Stimulated activated CD8-positive, alpha-beta memory T cell treated with anti-CD3 and anti-CD28 coated beads, Interleukin-4, amount 100 ng/mL, for 4 hours (primary cell): ENCODE data around the gene SIGLEC14.
"Not testable (repeated sequence)": the region's sequence is repeated elsewhere in the genome, so short reads cannot be mapped to it uniquely, and the experiment has no call there.

Experiments used
- DNase-seq, 2 donors: peaks; one replicate each; pipeline ENCODE4 v3.0.0-alpha.2; 2020; ENCODE audit warnings: low read depth in 2 of 2, low spot score in 1 of 2

The SIGLEC14 gene

DNA sequence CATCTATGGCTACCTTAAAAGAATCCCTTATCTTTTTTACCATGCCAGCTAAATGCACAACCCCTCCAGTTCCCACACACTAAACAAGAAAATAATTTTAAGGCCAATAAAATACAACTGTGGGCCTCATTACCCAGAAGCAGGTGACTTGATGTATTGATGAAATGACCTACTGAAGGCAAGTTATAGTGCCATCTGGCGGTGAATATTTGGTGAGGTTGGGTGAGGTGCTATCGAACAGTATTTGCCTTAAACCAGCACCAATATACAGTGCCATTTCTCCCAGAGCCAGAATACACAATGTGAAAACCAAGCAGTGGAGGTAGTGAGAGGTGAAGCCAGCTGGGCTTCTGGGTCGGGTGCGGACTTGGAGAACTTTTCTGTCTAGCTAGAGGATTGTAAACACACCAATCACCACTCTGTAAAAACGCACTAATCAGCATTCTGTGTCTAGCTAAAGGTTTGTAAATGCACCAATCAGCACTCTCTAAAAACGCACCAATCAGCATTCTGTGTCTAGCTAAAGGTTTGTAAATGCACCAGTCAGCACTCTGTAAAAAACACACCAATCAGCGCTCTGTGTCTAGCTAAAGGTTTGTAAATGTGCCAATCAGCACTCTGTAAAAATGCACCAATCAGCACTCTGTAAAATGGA, 29.4 kb upstream of the SIGLEC14 start:
- DNase-seq: not testable (repeated sequence)

- DNase-seq: no peak
Measured at GRCh38 chr19:51668216-51668615, 21.6 kb upstream of the SIGLEC14 start.

DNA sequence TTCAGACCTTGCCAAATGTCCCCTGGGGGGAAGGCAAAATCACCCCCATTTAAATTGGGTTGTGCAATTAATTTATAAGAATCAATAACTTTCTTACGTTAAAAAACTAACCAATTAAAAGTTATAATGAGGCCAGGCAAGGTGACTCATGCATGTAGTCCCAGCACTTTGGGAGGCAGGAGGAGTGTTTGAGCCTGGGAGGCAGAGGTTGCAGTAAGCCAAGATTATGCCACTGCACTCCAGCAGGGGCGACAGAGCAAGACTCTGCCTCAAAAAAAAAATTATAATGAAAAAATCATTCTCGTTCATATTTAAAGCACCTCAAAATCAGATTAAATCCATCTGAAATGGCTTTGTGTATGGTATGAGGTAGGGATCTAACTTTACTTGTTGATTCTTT, 18.4 kb upstream of the SIGLEC14 start:
- DNase-seq: no peak

DNA sequence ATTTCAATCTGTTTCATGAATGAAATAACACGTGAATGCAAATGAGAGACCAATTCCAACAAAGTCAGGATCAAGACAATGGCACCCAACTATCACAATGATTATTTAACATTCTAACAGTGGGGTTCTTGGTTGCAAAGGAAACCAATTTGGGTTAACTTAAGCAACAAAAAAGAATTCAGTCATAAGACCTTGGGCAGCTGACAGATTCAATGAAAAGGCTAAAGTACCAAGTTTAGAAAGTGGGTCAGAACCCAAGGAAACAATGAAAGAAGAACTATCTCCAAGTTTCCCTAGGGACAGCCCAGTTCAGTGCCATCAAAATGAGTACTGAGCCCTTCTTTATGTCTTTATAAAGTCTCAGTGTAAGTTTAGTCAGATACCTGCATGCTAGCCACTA, 17.5 kb upstream of the SIGLEC14 start:
- DNase-seq: no peak

DNA sequence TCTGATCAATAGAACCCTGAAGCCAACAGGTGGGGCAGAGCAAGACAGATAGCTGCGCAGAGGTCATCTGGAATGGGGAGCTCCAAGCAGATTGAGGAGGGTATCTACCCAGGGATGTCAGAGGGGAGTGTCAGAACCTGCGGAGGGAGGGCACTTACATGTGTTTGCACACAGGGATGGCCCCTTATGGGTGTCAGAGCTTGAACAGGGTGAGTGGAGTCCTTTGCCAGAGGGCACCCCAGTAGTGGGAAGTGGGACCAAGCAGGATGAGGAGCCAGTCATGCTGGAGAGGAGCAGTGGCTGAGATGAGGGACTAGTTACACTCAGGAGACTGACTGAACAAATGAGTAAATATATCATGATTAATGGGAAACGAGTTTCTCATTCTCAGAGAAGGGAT, 17.0 kb upstream of the SIGLEC14 start:
- no peak for DNase-seq

- DNase-seq: peak in 1 of 2 donors; percentile 16
Measured at GRCh38 chr19:51660975-51661600, 14.5 kb upstream of the SIGLEC14 start.

GRCh38 chr19:51654783-51655182, 8.2 kb upstream of the SIGLEC14 start:
- DNase-seq: no peak

GRCh38 chr19:51653162-51653561, 6.5 kb upstream of the SIGLEC14 start:
- DNase-seq: no peak

- no peak for DNase-seq
Measured at GRCh38 chr19:51652266-51652665, 5.6 kb upstream of the SIGLEC14 start.

GRCh38 chr19:51651216-51651846, 4.7 kb upstream of the SIGLEC14 start:
- no peak for DNase-seq

DNA sequence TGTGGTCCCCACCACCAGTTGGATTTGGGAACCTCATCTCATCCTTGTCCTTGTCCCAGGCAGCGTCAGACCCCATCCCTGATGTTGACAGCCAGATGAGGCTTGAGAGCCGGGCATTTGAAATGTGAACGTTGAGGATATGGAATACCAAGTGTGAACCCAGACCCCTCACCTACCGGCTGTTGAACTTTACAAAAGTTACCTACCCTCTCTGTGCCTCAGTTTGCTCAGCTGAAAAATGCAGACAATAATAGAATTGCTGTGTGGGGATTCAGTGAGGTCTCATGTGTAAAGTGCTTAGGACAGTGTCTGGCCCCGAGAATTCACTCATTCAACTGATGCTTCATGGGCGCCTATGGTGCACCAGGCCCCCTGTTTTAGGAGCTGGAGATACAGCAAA, 693 bp upstream of the SIGLEC14 start:
- DNase-seq: no peak

- DNase-seq: no peak
Measured at GRCh38 chr19:51644636-51645271, 1.9 kb downstream of the SIGLEC14 start.

DNA sequence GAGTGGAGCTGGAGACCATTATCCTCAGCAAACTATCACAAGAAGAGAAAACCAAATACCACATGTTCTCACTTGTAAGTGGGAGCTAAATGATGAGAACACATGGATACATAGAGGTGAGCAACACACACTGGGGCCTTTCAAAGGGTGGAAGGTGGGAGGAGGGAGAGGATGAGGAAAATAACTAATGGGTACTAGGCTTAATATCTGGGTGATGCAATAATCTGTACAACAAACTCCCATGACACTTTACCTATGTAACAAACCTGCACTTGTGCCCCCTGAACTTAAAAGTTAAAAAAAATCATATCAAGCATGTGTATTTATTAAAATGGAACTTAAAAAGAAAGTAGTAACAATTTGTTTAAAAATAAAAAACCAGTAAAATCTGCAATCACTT, 5.0 kb downstream of the SIGLEC14 start:
- DNase-seq: no peak

- no peak for DNase-seq
Measured at GRCh38 chr19:51640386-51640785, 6.2 kb downstream of the SIGLEC14 start.

GRCh38 chr19:51639916-51640315, 6.7 kb downstream of the SIGLEC14 start:
- no peak for DNase-seq

- DNase-seq: no peak
Measured at GRCh38 chr19:51637362-51637978, 9.2 kb downstream of the SIGLEC14 start.

GRCh38 chr19:51632126-51632525, 14.5 kb downstream of the SIGLEC14 start:
- DNase-seq: no peak

DNA sequence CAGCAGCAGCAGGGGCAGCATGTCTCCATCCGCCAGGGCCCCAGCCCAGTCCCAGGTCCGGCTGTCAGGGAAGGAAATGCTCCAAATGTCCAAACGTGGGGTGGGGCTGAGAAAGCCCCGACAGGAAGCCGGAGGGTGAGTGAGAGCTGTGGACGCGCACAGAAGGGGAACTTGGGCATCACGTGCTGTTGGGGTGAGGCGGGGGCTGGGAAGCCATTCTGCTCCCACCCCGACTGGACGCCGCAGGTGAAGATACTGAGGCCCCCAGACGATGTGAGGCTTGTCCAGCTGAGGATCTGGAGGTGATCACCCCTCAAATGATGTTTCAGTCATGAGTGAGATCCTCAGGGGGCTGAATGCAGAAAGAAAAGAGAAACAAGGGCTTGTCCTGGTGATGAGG, 16.3 kb downstream of the SIGLEC14 start, which contains the start of gene SIGLEC5:
SIGLEC5 (minus strand) TSS at position 87 of the 400 bp plus-strand sequence; CDS start at position 21, 66 bp downstream.
- DNase-seq: not testable (repeated sequence)

DNA sequence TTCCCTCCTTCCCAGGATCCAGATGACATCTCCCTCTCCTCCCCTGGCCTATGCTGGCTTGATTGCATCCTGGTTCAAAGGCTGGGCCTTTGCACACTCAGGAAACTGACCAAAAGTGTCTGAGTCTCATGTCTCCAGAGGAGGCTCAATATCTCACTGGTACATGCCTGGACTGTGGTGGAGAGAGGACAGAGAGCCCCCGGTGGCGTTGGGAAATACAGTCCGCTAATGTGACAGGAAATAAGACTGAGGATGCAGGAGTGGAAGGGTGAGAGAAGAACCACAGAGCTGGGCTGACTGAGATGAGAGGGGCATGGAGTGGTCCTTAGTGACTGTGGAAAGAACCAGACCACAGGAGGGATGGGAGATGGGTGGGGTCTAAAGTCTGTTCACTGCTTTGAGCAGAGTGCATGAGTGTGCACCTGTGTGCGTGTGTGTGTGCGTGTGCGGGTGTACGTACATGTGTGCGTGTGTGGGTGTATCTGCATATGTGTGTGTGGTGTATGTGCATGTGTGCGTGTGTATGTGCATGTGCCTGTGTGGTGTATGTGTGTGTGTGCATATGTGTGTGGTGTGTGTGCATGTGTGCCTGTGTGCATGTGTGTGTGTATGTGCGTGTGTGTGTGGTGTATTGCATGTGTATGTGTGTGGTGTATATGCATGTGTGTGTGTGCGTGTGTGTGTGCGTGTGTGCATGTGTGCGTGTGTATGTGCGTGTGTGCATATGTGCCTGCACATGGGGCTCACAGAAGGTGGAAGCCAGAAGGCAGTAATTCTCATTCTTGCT, 18.3 kb downstream of the SIGLEC14 start:
- DNase-seq: no peak

DNA sequence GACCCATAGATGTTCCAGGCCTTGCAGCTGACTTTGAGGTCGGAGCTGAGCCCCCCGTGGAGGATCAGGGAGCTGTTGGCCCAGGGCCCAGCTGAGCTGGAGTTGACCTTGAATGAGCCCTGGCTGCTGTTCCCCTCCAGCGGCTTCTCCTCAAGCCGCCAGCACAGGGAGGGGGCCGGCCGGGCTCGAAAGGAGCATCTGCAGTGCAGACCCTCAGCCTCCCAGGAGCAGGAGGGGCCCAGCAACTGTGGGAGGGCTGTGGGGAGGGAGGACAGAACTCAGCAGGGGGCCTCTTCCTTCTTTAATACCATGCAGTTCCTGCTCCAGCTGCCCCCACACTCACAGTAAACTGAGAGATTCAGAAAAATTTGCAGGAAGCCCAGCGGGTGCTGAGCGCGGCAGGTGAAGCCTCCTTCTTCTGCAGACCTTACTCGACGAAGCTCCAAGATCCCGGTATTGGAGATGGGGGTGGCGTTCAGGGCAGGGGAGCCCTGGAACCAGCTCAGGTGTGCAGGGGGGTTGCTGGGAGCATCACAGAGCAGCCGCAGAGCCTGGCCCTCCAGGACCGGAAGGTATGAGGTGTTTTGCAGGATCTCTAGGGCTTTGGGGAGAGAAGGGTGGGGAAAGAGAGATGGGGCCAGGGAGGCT, 19.0 kb downstream of the SIGLEC14 start:
- no peak for DNase-seq
